ENCODE data around the gene NMT1. TPM values are rescaled to one million over a fixed set of nuclear protein-coding genes. Genes with fewer than 3 reads are reported as not detected.

Gene NMT1
- total and polyA plus RNA-seq, 2 of the 13 experiments (the other 11 are each of a cell fraction or from before 2014, with no cell fraction given), result 75.7 to 142 TPM

GRCh38 chr17:45101883-45102811, 41.0 kb downstream of the NMT1 start (continued):
- TF ChIP-seq ZBTB39 (CRISPR knock-in tag; IDR thresholded peaks at IDR 0.05) (no peak), HOXA5 (CRISPR knock-in tag; IDR thresholded peaks at IDR 0.05) (0 out of 2 replicates have a peak, but pooled peaks have one; percentile 55), MIER3 (CRISPR knock-in tag; IDR thresholded peaks at IDR 0.05; ENCODE audit: borderline replicate concordance) (no peak), GATA4 (IDR thresholded peaks at IDR 0.05; ENCODE audit: borderline replicate concordance, low read depth) (no peak), TFAP4 (IDR thresholded peaks at IDR 0.05; ENCODE audit: borderline replicate concordance, low read depth) (peak; percentile 70), ZNF124 (CRISPR knock-in tag; IDR thresholded peaks at IDR 0.05) (no peak), ZNF570 (CRISPR knock-in tag; IDR thresholded peaks at IDR 0.05; ENCODE audit: borderline replicate concordance) (no peak), EHMT2 (IDR thresholded peaks at IDR 0.05; ENCODE audit: borderline replicate concordance, low read depth, low read length) (no peak), FLYWCH1 (CRISPR knock-in tag; IDR thresholded peaks at IDR 0.05) (no peak), KLF12 (CRISPR knock-in tag; IDR thresholded peaks at IDR 0.05; ENCODE audit: borderline replicate concordance) (no peak), CERS6 (CRISPR knock-in tag; IDR thresholded peaks at IDR 0.05) (no peak; the same call in 1 of the 2 replicates), ZNF709 (CRISPR knock-in tag; IDR thresholded peaks at IDR 0.05) (0 out of 2 replicates have a peak, but pooled peaks have one; percentile 49), ATF7-NPFF (CRISPR knock-in tag; IDR thresholded peaks at IDR 0.05; ENCODE audit: low read depth) (no peak)
- TF ChIP-seq, protein P1, sequence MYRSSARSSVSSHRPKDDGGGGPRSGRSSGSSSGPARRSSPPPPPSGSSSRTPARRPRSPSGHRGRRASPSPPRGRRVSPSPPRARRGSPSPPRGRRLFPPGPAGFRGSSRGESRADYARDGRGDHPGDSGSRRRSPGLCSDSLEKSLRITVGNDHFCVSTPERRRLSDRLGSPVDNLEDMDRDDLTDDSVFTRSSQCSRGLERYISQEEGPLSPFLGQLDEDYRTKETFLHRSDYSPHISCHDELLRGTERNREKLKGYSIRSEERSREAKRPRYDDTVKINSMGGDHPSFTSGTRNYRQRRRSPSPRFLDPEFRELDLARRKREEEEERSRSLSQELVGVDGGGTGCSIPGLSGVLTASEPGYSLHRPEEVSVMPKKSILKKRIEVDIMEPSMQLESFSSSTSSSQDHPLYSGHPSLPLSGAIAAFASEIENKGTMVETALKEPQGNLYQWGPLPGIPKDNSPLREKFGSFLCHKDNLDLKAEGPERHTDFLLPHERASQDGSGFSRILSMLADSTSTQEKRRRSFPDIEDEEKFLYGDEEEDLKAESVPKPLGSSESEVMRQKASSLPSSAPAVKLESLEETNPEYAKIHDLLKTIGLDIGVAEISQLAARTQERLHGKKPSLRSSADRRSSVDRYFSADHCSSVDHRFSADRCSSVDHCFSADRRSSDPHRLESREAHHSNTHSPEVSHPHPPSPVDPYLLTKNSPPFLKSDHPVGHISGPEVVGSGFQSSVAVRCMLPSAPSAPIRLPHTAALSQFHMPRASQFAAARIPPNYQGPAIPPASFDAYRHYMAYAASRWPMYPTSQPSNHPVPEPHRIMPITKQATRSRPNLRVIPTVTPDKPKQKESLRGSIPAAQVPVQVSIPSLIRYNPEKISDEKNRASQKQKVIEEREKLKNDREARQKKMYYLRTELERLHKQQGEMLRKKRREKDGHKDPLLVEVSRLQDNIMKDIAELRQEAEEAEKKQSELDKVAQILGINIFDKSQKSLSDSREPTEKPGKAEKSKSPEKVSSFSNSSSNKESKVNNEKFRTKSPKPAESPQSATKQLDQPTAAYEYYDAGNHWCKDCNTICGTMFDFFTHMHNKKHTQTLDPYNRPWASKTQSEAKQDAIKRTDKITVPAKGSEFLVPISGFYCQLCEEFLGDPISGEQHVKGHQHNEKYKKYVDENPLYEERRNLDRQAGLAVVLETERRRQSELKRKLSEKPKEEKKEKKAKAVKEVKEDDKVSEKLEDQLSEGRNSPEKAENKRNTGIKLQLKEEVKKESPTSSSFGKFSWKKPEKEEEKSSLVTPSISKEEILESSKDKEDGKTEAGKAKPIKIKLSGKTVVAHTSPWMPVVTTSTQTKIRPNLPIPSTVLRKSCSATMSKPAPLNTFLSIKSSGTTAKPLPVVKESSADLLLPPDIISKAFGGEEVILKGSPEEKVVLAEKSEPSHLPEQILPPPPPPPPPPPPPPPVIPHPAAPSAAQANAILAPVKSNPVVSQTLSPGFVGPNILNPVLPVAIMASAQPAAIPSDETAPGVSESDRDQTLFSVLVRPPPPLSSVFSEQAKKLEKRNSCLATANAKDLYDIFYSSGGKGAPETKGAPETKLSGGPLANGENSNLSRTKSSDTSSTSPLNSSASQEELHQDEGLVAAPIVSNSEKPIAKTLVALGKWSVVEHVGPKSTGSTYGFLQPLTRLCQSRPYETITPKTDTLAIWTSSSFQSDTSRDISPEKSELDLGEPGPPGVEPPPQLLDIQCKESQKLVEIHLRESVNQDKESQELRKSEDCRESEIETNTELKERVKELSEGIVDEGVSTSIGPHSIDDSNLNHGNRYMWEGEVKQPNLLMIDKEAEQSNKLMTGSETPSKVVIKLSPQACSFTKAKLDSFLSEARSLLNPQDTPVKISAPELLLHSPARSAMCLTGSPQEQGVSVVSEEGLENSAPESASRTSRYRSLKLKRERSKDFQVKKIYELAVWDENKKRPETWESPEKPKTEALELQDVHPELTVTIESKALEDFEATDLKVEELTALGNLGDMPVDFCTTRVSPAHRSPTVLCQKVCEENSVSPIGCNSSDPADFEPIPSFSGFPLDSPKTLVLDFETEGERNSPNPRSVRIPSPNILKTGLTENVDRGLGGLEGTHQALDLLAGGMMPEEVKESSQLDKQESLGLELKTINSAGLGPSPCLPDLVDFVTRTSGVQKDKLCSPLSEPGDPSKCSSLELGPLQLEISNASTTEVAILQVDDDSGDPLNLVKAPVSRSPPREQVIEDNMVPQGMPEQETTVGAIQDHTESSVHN (CRISPR knock-in tag; IDR thresholded peaks at IDR 0.05), result no peak
- TF ChIP-seq, protein P2, sequence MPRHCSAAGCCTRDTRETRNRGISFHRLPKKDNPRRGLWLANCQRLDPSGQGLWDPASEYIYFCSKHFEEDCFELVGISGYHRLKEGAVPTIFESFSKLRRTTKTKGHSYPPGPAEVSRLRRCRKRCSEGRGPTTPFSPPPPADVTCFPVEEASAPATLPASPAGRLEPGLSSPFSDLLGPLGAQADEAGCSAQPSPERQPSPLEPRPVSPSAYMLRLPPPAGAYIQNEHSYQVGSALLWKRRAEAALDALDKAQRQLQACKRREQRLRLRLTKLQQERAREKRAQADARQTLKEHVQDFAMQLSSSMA (CRISPR knock-in tag; IDR thresholded peaks at IDR 0.05), result 0 out of 2 replicates have a peak, but pooled peaks have one; percentile 36

Data from HepG2 (cell line).